Left ventricle myocardium inferior (tissue), 1 donor: ENCODE data around the gene SLC6A2. TPM values are rescaled to one million over a fixed set of nuclear protein-coding genes. Genes with fewer than 3 reads are reported as not detected.

Experiments used
- DNase-seq: peaks from one replicate; pipeline ENCODE4 v3.0.0-alpha.2; 2020
- H3K27ac ChIP-seq: fragments of 200-600 bp; replicated peaks from 2 replicates; pipeline ENCODE4 v1.8.0; 2021
- H3K27me3 ChIP-seq: fragments of 200-600 bp; 2 replicates; pipeline ENCODE4 v1.8.0; 2021; ENCODE audit warnings: low read depth
- H3K36me3 ChIP-seq: fragments of 200-600 bp; 2 replicates; pipeline ENCODE4 v1.8.0; 2021
- H3K4me1 ChIP-seq: fragments of 200-600 bp; 2 replicates; pipeline ENCODE4 v1.8.0; 2021
- H3K4me3 ChIP-seq: fragments of 200-600 bp; 2 replicates; pipeline ENCODE4 v1.8.0; 2021; ENCODE audit warnings: mild to moderate bottlenecking, moderate library complexity
- H3K9me3 ChIP-seq: fragments of 200-600 bp; replicated peaks from 2 replicates; pipeline ENCODE4 v1.8.0; 2021
- intact Hi-C: fragments of 100-400 bp; cut with micrococcal nuclease; formaldehyde crosslinking; loops from one replicate; pipeline ENCODE4 v1.11.0; 2022
- total RNA-seq: library from RNA; stranded (reverse); fragmentation: NEBNext Ultra II Directional; extraction: Animal tissue kit (Norgen Biotek cat#: 25700); gene quantifications from one replicate; pipeline ENCODE4 v1.2.1, GENCODE V29; 2021
- TF ChIP-seq, protein P1 (sequence below): fragments of 200-600 bp; IDR thresholded peaks from 2 replicates; pipeline ENCODE4 v1.8.0; 2021; ENCODE audit warnings: antibody characterized with exemption, mild to moderate bottlenecking, borderline replicate concordance
- donor health status: DM: no; HTN: yes; CAD: no; lungs with severe emphysema.

Gene SLC6A2
- total RNA-seq, 1 donor from 2014 or later, result not detected

DNA sequence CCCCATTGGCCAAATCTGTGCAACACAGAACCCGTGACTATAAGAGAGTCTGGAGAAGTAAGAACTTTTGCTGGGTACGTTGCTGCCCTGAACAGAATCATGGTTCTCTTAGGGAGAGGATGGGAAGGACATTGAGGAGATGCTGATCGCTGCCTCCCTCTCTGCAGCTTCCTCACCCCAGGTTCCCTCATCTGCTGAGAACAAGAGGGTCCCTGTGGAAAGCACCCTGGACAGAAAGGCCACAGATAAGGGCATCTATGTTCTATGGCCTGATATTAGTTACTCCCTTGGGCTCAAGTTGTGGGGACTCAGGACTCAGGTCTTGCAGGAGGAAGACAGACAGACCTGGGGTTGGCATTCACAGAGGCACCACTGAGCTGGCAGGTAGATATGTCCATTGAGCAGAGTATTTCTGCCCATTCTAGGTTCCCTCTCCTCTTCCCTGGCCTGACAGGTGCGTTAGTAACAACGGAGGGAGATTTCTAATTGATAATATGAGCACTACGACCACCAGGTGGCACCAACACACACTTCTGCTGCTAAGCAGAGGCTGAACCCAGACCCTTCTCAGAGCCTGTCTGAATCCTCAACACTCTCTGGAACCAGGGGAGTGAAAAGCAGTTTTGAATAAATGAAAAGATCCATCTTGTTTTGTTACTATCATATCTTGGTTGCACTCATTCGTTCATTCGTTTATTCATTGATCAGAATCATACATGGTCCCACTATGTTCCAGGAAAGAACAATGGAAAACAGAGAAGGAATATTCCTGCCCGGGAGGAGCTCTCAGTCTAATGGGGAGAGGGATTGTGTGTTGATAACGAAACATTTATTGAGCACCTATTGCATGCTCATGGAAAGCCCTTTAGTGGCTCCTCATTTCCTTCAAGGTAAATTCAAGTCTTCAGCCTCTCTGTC lies 56.4 kb downstream of the SLC6A2 start:
- peak; percentile 58 for DNase-seq
- Histone ChIP-seq H3K9me3 (no peaks in the 10 kb centered on the region), H3K27me3 (peaks cover 90% of the 10 kb centered on the region), H3K27ac (no peak overlapping the region), H3K4me1 (no peaks in the 10 kb centered on the region), H3K36me3 (no peaks in the 10 kb centered on the region), H3K4me3 (no peak overlapping the region)
- intact Hi-C loops, result loop anchor here (2.0 kb wide), 1 partner anchor 131 kb away; no protein-coding TSS in a partner anchor
- TF ChIP-seq, protein P1, sequence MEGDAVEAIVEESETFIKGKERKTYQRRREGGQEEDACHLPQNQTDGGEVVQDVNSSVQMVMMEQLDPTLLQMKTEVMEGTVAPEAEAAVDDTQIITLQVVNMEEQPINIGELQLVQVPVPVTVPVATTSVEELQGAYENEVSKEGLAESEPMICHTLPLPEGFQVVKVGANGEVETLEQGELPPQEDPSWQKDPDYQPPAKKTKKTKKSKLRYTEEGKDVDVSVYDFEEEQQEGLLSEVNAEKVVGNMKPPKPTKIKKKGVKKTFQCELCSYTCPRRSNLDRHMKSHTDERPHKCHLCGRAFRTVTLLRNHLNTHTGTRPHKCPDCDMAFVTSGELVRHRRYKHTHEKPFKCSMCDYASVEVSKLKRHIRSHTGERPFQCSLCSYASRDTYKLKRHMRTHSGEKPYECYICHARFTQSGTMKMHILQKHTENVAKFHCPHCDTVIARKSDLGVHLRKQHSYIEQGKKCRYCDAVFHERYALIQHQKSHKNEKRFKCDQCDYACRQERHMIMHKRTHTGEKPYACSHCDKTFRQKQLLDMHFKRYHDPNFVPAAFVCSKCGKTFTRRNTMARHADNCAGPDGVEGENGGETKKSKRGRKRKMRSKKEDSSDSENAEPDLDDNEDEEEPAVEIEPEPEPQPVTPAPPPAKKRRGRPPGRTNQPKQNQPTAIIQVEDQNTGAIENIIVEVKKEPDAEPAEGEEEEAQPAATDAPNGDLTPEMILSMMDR, result peak; percentile 75

DNA sequence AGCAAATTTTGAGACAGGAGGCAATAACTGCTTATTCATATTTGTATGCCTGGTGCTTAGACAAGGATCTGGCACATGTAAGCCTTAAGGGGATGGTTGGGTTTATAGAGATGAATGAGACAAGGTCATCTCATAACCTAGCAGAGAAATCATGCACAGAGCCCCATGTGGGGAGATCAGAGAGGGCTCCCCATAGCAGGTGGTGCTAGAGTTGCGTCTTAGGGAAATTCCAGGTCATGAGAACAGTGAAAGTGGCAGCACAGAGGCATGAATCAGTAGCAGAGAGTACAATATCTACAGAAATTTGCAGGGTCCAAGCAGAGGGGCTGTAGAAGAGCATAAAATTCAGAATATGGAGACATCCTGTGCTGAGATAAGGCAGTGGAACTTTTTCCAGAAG lies 57.3 kb downstream of the SLC6A2 start:
- Histone ChIP-seq H3K36me3 (no peaks in the 10 kb centered on the region), H3K27ac (no peak overlapping the region), H3K27me3 (peaks cover 90% of the 10 kb centered on the region), H3K9me3 (no peaks in the 10 kb centered on the region), H3K4me3 (no peak overlapping the region), H3K4me1 (no peaks in the 10 kb centered on the region)
- intact Hi-C loops, result loop anchor here (2.0 kb wide), 1 partner anchor 130 kb away; no protein-coding TSS in a partner anchor
- no peak for DNase-seq
- TF ChIP-seq, protein P1, result no peak

DNA sequence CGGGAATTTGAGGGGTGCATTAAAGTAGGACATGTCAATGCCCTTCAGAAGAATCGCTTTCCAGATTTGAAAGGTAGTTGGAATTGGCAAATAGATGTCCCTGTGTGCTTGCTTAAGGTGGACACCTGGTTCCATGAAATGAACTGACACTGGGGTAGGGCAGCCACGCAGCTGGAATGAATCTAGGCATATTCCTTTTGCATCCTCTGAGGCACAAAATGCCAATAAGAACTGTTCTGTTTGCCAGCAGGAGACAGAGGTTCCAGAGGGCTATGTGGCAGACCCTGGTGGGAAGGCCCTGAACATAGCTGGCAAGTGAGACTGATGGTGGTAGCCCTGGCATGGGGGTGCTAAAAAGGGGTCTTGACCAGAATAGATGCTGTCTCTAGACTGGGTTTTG lies 61.5 kb downstream of the SLC6A2 start:
- no peaks in the 10 kb centered on the region for H3K36me3 ChIP-seq
- no peak overlapping the region for H3K4me3 ChIP-seq
- H3K27ac ChIP-seq, result no peak overlapping the region
- H3K9me3 ChIP-seq, result no peaks in the 10 kb centered on the region
- TF ChIP-seq, protein P1, result no peak
- H3K4me1 ChIP-seq, result no peaks in the 10 kb centered on the region
- intact Hi-C loops, result no loop called here
- peaks cover 72% of the 10 kb centered on the region for H3K27me3 ChIP-seq
- DNase-seq, result no peak

DNA sequence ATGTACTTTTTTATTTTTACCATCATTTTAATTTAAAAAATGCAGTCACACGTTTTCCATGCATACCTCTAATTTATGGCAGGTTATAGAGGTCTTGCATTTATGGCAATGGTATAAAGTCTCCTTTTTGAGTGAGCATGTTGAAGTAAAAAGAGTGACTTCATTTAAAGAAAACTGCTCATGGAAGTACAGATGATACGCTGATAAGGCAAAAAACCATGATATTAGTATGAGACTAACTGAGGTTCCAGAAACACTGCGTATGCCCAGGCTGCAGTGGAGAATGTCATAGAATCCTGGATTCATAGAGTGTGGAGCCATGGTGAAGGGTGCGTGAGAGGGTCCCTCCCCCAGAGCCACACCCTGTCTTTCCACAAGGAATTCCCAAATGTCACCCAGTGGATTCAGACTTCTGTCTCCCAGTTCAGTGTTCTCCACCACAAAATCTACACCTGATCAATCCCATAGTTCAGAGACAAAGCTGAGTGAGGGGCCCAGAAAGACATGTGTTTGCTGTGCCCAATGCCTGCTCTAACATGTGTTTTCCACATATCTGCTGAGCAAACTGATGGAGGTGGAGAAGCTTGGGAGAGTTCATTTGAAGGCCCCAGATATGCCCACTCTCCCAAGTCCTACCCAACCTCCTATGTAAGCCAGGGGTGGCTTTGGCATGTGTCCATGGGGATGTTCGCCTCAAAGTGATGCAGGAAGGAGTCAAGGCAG lies 69.4 kb downstream of the SLC6A2 start:
- TF ChIP-seq, protein P1, result no peak
- H3K4me1 ChIP-seq, result no peaks in the 10 kb centered on the region
- intact Hi-C loops, result no loop called here
- H3K9me3 ChIP-seq, result no peaks in the 10 kb centered on the region
- H3K4me3 ChIP-seq, result no peak overlapping the region
- no peaks in the 10 kb centered on the region for H3K36me3 ChIP-seq
- H3K27ac ChIP-seq, result no peak overlapping the region
- no peak for DNase-seq
- peaks cover 36% of the 10 kb centered on the region for H3K27me3 ChIP-seq

DNA sequence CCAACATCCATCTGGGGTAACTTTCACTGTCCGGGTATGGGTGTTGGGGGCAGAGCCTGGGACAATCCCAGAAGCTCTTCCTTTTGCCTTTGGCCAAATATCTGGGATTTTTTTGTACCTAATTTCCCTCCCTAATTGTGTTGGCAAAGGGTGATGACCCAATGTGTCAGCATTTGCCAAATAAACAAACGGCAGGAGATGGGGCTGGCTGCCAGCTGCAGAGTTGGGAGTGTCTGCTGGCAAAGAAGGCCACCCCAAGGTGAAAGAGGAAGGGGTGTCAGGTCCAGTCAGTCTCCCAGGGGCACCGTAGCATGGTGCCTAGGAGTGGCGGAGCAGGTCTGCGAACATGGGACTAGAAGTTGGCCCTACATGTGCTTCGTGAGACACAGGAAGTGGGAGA lies 73.0 kb downstream of the SLC6A2 start:
- Histone ChIP-seq H3K27ac (no peak overlapping the region), H3K27me3 (peaks cover 58% of the 10 kb centered on the region), H3K36me3 (no peaks in the 10 kb centered on the region), H3K4me3 (no peak overlapping the region), H3K9me3 (no peaks in the 10 kb centered on the region), H3K4me1 (no peaks in the 10 kb centered on the region)
- intact Hi-C loops, result no loop called here
- DNase-seq, result no peak
- TF ChIP-seq, protein P1, result no peak
